ENCODE results near the gene INSYN2B.

The INSYN2B gene

GRCh38 chr5:169881702-169882303, 98.5 kb downstream of the INSYN2B start:
- DNase-seq = no peak

- DNase-seq = no peak
Observed at GRCh38 chr5:169880785-169881184, 99.5 kb downstream of the INSYN2B start.

- DNase-seq = no peak
Observed at GRCh38 chr5:169880012-169880663, 100.2 kb downstream of the INSYN2B start.

- no peak for DNase-seq
Observed at GRCh38 chr5:169876386-169876785, 103.9 kb downstream of the INSYN2B start.

GRCh38 chr5:169875731-169876130, 104.6 kb downstream of the INSYN2B start:
- no peak for DNase-seq

- DNase-seq = no peak
Observed at GRCh38 chr5:169875091-169875728, 105.1 kb downstream of the INSYN2B start.

GRCh38 chr5:169874621-169875020, 105.7 kb downstream of the INSYN2B start:
- DNase-seq = no peak

GRCh38 chr5:169873642-169874041, 106.7 kb downstream of the INSYN2B start:
- no peak for DNase-seq

- no peak for DNase-seq
Observed at GRCh38 chr5:169871826-169872490, 108.3 kb downstream of the INSYN2B start.

GRCh38 chr5:169870211-169870610, 110.1 kb downstream of the INSYN2B start:
- no peak for DNase-seq

- no peak for DNase-seq
Observed at GRCh38 chr5:169869066-169869465, 111.2 kb downstream of the INSYN2B start.

- no peak for DNase-seq
Observed at GRCh38 chr5:169867347-169867746, 112.9 kb downstream of the INSYN2B start.

GRCh38 chr5:169864483-169864882, 115.8 kb downstream of the INSYN2B start:
- no peak for DNase-seq

- DNase-seq = no peak
Observed at GRCh38 chr5:169862391-169862811, 117.9 kb downstream of the INSYN2B start.

- DNase-seq = no peak
Observed at GRCh38 chr5:169861934-169862333, 118.4 kb downstream of the INSYN2B start.

GRCh38 chr5:169861433-169861832, 118.9 kb downstream of the INSYN2B start:
- no peak for DNase-seq

GRCh38 chr5:169860585-169860984, 119.7 kb downstream of the INSYN2B start:
- no peak for DNase-seq

- DNase-seq = no peak
Observed at GRCh38 chr5:169856571-169856970, 123.7 kb downstream of the INSYN2B start.

GRCh38 chr5:169851321-169851850, 128.9 kb downstream of the INSYN2B start:
- DNase-seq = no peak

GRCh38 chr5:169850409-169850808, 129.9 kb downstream of the INSYN2B start:
- DNase-seq = no peak

- DNase-seq = no peak
Observed at GRCh38 chr5:169848792-169849191, 131.5 kb downstream of the INSYN2B start.

- no peak for DNase-seq
Observed at GRCh38 chr5:169848271-169848670, 132.0 kb downstream of the INSYN2B start.

- DNase-seq = no peak
Observed at GRCh38 chr5:169847519-169847918, 132.8 kb downstream of the INSYN2B start.

GRCh38 chr5:169842699-169843098, 137.6 kb downstream of the INSYN2B start:
- no peak for DNase-seq
